ENCODE data around the gene SH3GL1. TPM values are rescaled to one million over a fixed set of nuclear protein-coding genes. Genes with fewer than 3 reads are reported as not detected.

Gene SH3GL1
- total and polyA plus RNA-seq, 2 experiments from 2014 or later, result 73.1 to 89.5 TPM

DNA sequence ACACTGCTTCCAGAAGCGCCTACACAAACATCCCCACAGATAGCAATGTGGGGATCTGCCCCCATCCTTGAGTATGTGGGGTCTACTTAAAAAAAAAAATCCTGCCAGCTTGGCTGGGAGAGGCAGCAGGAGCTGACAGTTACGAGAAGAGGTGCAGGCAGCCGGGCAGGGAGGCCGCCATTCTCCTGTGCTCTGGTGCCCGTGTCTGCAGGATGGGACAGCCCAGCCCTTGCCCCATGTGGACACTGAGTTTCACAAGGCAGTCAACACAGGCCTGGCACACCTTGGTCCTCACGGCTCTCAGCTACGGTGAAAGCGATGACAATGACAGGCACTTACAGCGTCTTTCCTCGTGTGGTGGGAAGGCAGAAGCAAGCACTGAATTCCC lies 33.0 kb downstream of the SH3GL1 start (continued):
- TF ChIP-seq, protein P1, sequence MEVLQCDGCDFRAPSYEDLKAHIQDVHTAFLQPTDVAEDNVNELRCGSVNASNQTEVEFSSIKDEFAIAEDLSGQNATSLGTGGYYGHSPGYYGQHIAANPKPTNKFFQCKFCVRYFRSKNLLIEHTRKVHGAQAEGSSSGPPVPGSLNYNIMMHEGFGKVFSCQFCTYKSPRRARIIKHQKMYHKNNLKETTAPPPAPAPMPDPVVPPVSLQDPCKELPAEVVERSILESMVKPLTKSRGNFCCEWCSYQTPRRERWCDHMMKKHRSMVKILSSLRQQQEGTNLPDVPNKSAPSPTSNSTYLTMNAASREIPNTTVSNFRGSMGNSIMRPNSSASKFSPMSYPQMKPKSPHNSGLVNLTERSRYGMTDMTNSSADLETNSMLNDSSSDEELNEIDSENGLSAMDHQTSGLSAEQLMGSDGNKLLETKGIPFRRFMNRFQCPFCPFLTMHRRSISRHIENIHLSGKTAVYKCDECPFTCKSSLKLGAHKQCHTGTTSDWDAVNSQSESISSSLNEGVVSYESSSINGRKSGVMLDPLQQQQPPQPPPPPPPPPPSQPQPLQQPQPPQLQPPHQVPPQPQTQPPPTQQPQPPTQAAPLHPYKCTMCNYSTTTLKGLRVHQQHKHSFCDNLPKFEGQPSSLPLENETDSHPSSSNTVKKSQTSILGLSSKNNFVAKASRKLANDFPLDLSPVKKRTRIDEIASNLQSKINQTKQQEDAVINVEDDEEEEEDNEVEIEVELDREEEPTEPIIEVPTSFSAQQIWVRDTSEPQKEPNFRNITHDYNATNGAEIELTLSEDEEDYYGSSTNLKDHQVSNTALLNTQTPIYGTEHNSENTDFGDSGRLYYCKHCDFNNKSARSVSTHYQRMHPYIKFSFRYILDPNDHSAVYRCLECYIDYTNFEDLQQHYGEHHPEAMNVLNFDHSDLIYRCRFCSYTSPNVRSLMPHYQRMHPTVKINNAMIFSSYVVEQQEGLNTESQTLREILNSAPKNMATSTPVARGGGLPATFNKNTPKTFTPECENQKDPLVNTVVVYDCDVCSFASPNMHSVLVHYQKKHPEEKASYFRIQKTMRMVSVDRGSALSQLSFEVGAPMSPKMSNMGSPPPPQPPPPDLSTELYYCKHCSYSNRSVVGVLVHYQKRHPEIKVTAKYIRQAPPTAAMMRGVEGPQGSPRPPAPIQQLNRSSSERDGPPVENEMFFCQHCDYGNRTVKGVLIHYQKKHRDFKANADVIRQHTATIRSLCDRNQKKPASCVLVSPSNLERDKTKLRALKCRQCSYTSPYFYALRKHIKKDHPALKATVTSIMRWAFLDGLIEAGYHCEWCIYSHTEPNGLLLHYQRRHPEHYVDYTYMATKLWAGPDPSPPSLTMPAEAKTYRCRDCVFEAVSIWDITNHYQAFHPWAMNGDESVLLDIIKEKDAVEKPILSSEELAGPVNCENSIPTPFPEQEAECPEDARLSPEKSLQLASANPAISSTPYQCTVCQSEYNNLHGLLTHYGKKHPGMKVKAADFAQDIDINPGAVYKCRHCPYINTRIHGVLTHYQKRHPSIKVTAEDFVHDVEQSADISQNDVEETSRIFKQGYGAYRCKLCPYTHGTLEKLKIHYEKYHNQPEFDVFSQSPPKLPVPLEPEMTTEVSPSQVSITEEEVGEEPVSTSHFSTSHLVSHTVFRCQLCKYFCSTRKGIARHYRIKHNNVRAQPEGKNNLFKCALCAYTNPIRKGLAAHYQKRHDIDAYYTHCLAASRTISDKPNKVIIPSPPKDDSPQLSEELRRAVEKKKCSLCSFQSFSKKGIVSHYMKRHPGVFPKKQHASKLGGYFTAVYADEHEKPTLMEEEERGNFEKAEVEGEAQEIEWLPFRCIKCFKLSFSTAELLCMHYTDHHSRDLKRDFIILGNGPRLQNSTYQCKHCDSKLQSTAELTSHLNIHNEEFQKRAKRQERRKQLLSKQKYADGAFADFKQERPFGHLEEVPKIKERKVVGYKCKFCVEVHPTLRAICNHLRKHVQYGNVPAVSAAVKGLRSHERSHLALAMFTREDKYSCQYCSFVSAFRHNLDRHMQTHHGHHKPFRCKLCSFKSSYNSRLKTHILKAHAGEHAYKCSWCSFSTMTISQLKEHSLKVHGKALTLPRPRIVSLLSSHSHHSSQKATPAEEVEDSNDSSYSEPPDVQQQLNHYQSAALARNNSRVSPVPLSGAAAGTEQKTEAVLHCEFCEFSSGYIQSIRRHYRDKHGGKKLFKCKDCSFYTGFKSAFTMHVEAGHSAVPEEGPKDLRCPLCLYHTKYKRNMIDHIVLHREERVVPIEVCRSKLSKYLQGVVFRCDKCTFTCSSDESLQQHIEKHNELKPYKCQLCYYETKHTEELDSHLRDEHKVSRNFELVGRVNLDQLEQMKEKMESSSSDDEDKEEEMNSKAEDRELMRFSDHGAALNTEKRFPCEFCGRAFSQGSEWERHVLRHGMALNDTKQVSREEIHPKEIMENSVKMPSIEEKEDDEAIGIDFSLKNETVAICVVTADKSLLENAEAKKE (CRISPR knock-in tag; IDR thresholded peaks at IDR 0.05), result no peak
- TF ChIP-seq JUNB (IDR thresholded peaks at IDR 0.05; ENCODE audit: unreplicated experiment), result no peak

DNA sequence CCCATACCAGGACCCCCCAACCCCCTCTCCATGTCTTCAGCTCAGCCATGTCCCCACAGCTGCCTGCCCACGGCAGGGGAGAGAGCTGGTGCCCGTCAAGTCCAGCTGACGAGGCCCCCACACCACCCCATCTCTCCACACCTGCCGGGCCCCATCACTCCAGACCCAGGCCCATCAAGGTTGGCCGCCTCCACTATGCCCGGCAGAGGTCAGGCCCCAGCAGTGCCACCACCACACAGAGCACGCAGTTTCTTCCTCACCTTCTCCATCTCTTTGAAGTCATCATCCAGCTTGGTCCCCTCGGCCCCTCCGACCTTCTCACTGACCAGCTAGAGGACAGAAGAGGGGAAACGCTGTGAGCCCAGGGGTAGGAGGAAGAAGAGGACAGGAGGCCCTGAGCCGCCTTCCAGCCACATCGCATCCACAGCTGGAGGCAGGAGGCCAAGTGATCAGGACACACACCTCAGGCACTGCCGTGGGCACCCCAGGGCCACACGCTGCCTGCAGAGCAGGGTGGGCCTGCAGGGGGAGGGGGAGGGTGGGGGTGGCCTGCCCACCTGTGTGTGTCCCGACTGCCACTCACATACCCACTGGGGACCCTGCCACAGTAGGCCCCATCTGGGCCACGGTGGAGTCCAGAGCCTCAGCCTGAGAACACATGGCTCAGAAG lies 33.5 kb downstream of the SH3GL1 start:
- Mint-ChIP-seq H3K4me1 (peaks cover 23% of the 10 kb centered on the region), H3K4me3 (no peak overlapping the region), H3K9me3 (no peaks in the 10 kb centered on the region), H3K36me3 (ENCODE audit: low read depth) (peaks cover 10% of the 10 kb centered on the region; the same call in 2 of the 3 replicates), H3K27me3 (ENCODE audit: insufficient read depth, low read depth, poor library complexity) (peaks cover 33% of the 10 kb centered on the region), H3K27ac (no peak overlapping the region)
- Histone ChIP-seq H3K4me3 (no peak overlapping the region), H3K27ac (ENCODE audit: low read depth) (no peak overlapping the region), H3K79me2 (replicated peaks; ENCODE audit: insufficient read depth) (peaks cover 13% of the 10 kb centered on the region; the same call in 1 of the 2 replicates), H2AFZ (no peak overlapping the region), H3K4me1 (ENCODE audit: insufficient read depth) (peaks cover 10% of the 10 kb centered on the region), H3K27me3 (ENCODE audit: insufficient read depth) (no peaks in the 10 kb centered on the region), H3K4me2 (no peak overlapping the region), H3K36me3 (ENCODE audit: insufficient read depth) (no peaks in the 10 kb centered on the region), H4K20me1 (replicated peaks; ENCODE audit: insufficient read depth) (peaks cover 11% of the 10 kb centered on the region; the same call in 1 of the 2 replicates), H3K9me2 (ENCODE audit: insufficient read depth) (no peaks in the 10 kb centered on the region), H3F3A (replicated peaks; ENCODE audit: low read depth) (peaks cover 13% of the 10 kb centered on the region; the same call in 1 of the 2 replicates)
- no peak for ATAC-seq
- no peak for DNase-seq (ENCODE audit: low spot score)
- TF ChIP-seq POLR2AphosphoS5 (IDR thresholded peaks at IDR 0.05; ENCODE audit: low read depth), result no peak
- no peak for TF ChIP-seq STAT1 (IDR thresholded peaks at IDR 0.05; ENCODE audit: unreplicated experiment)
- no peak for TF ChIP-seq CREB1 (CRISPR knock-in tag; IDR thresholded peaks at IDR 0.05; ENCODE audit: low read depth)
- TF ChIP-seq, protein P2, sequence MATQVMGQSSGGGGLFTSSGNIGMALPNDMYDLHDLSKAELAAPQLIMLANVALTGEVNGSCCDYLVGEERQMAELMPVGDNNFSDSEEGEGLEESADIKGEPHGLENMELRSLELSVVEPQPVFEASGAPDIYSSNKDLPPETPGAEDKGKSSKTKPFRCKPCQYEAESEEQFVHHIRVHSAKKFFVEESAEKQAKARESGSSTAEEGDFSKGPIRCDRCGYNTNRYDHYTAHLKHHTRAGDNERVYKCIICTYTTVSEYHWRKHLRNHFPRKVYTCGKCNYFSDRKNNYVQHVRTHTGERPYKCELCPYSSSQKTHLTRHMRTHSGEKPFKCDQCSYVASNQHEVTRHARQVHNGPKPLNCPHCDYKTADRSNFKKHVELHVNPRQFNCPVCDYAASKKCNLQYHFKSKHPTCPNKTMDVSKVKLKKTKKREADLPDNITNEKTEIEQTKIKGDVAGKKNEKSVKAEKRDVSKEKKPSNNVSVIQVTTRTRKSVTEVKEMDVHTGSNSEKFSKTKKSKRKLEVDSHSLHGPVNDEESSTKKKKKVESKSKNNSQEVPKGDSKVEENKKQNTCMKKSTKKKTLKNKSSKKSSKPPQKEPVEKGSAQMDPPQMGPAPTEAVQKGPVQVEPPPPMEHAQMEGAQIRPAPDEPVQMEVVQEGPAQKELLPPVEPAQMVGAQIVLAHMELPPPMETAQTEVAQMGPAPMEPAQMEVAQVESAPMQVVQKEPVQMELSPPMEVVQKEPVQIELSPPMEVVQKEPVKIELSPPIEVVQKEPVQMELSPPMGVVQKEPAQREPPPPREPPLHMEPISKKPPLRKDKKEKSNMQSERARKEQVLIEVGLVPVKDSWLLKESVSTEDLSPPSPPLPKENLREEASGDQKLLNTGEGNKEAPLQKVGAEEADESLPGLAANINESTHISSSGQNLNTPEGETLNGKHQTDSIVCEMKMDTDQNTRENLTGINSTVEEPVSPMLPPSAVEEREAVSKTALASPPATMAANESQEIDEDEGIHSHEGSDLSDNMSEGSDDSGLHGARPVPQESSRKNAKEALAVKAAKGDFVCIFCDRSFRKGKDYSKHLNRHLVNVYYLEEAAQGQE (IDR thresholded peaks at IDR 0.05; ENCODE audit: unreplicated experiment), result no peak
- TF ChIP-seq EZH2phosphoT487 (IDR thresholded peaks at IDR 0.05; ENCODE audit: unreplicated experiment), result no peak
